Left lung (tissue), 10 donors: Measurements from ENCODE around the gene L3MBTL2. TPM values are rescaled to one million over a fixed set of nuclear protein-coding genes. Genes with fewer than 3 reads are reported as not detected.

Experiments
- ATAC-seq: fragments of 200-7000 bp; cut with Tn5 transposase; one replicate; pipeline ENCODE4 v1.9.1; 2020; ENCODE audit warnings: moderate library complexity
- DNase-seq, 4 donors: peaks; one replicate each; pipeline ENCODE4 v3.0.0-alpha.2; 2013 to 2020
- H3K27ac ChIP-seq, 2 donors: fragments of 200-600 bp; sonication (generic) in 1 of 2; one replicate each; pipeline versions ENCODE4 v1.5.0 to v1.8.0; 2020 to 2021
- H3K27me3 ChIP-seq, 2 donors: fragments of 200-600 bp; sonication (generic) in 1 of 2; one replicate each; pipeline versions ENCODE4 v1.5.0 to v1.8.0; 2020 to 2021
- H3K36me3 ChIP-seq, 2 donors: fragments of 200-600 bp; sonication (generic) in 1 of 2; one replicate each; pipeline versions ENCODE4 v1.5.0 to v1.8.0; 2020 to 2021
- H3K4me1 ChIP-seq, 2 donors: fragments of 200-600 bp; one replicate each; pipeline ENCODE4 v1.8.0; 2021
- H3K4me3 ChIP-seq, 2 donors: fragments of 200-600 bp; sonication (generic) in 1 of 2; one replicate each; pipeline versions ENCODE4 v1.5.0 to v1.8.0; 2020 to 2021; ENCODE audit warnings: mild to moderate bottlenecking in 1 of 2
- H3K9me3 ChIP-seq, 2 donors: fragments of 200-600 bp; sonication (generic) in 1 of 2; one replicate each; pipeline versions ENCODE4 v1.5.0 to v1.8.0; 2020 to 2021
- CTCF ChIP-seq, 2 donors: fragments of 200-600 bp; sonication (generic) in 1 of 2; IDR thresholded peaks; one replicate each; pipeline versions ENCODE4 v1.5.0 to v1.8.0; 2021; ENCODE audit warnings: antibody characterized with exemption in 2 of 2
- intact Hi-C, 2 donors: fragments of 100-400 bp; cut with DNase I; formaldehyde crosslinking; loops; one replicate each; pipeline versions ENCODE4 v1.11.2 to v1.14.2; 2022
- polyA plus RNA-seq, 6 donors: library from polyadenylated mRNA; unstranded; fragments of 120-200 nt; gene quantifications; one replicate each; pipeline ENCODE4 v1.2.1, GENCODE V29; 2013; ENCODE audit not compliant: insufficient read length in 6 of 6
- total RNA-seq, 2 donors: library from RNA; stranded (reverse); fragmentation: NEBNext Ultra II Directional; extraction: Animal tissue kit (Norgen Biotek cat#: 25700); gene quantifications; one replicate each; pipeline ENCODE4 v1.2.1, GENCODE V29; 2021
- donor health status: DM: no; HTN: yes; CAD: no.
- donor health status: DM: no; HTN: no; CAD: no.

The L3MBTL2 gene
- total and polyA plus RNA-seq, 8 donors: 21.8 to 25.9 (median 23.4) TPM

GRCh38 chr22:41206719-41207118 is 1.6 kb downstream of the L3MBTL2 start:
- DNase-seq: peak in 1 of 4 donors; percentile 21
- Histone ChIP-seq H3K36me3 (peaks cover 0 to 27% of the 10 kb centered on the region in 2 donors), H3K4me1 (peaks cover 0 to 15% of the 10 kb centered on the region in 2 donors), H3K27me3 (no peaks in the 10 kb centered on the region), H3K9me3 (no peaks in the 10 kb centered on the region), H3K4me3 (no peak overlapping the region), H3K27ac (no peak overlapping the region)
- no peak for ATAC-seq
- no peak for TF ChIP-seq CTCF (IDR thresholded peaks at IDR 0.05)
- intact Hi-C loops: no loop called here

- Histone ChIP-seq H3K36me3 (peaks cover 0 to 64% of the 10 kb centered on the region in 2 donors), H3K27ac (no peak overlapping the region), H3K4me3 (no peak overlapping the region), H3K27me3 (no peaks in the 10 kb centered on the region), H3K4me1 (peaks cover 12 to 25% of the 10 kb centered on the region in 2 donors), H3K9me3 (no peaks in the 10 kb centered on the region)
- TF ChIP-seq CTCF (IDR thresholded peaks at IDR 0.05): no peak
- intact Hi-C loops: no loop called here
- ATAC-seq (no peak), DNase-seq (no peak)
Measured at GRCh38 chr22:41215409-41215808, 10.3 kb downstream of the L3MBTL2 start.

- Histone ChIP-seq H3K9me3 (no peaks in the 10 kb centered on the region), H3K27ac (no peak overlapping the region), H3K4me1 (peaks cover 12 to 25% of the 10 kb centered on the region in 2 donors), H3K27me3 (no peaks in the 10 kb centered on the region), H3K36me3 (peaks cover 0 to 64% of the 10 kb centered on the region in 2 donors), H3K4me3 (no peak overlapping the region)
- no peak for DNase-seq
- no peak for ATAC-seq
- intact Hi-C loops: no loop called here
- TF ChIP-seq CTCF (IDR thresholded peaks at IDR 0.05): no peak
Measured at GRCh38 chr22:41215926-41216325, 10.8 kb downstream of the L3MBTL2 start.

- Histone ChIP-seq H3K36me3 (peaks cover 0 to 71% of the 10 kb centered on the region in 2 donors), H3K9me3 (no peaks in the 10 kb centered on the region), H3K4me3 (peak overlapping the region in 1 of 2 donors; percentile 18), H3K27ac (peak overlapping the region; percentile 87 to 88), H3K4me1 (peaks cover 12 to 25% of the 10 kb centered on the region in 2 donors), H3K27me3 (no peaks in the 10 kb centered on the region)
- intact Hi-C loops: no loop called here
- TF ChIP-seq CTCF (IDR thresholded peaks at IDR 0.05): no peak
- ATAC-seq (peak; percentile 74), DNase-seq (peak in 2 of 4 donors; percentile 39 to 59)
Measured at GRCh38 chr22:41216984-41217383, 11.9 kb downstream of the L3MBTL2 start.

GRCh38 chr22:41217553-41218157 is 12.5 kb downstream of the L3MBTL2 start:
- DNase-seq: peak in 3 of 4 donors; percentile 35 to 81 (median 76)

More at GRCh38 chr22:41217553-41218157, 12.5 kb downstream of the L3MBTL2 start:
- Histone ChIP-seq H3K27ac (peak overlapping the region; percentile 87 to 88), H3K4me1 (peaks cover 12 to 25% of the 10 kb centered on the region in 2 donors), H3K27me3 (no peaks in the 10 kb centered on the region), H3K36me3 (peaks cover 0 to 71% of the 10 kb centered on the region in 2 donors), H3K9me3 (no peaks in the 10 kb centered on the region), H3K4me3 (peak overlapping the region in 1 of 2 donors; percentile 18)
- ATAC-seq: peak; percentile 92
- intact Hi-C loops: no loop called here
- TF ChIP-seq CTCF (IDR thresholded peaks at IDR 0.05): no peak
